ENCODE measurements around the gene CRTC3. TPM values are rescaled to one million over a fixed set of nuclear protein-coding genes. Genes with fewer than 3 reads are reported as not detected.

CRTC3 gene
- total and polyA plus RNA-seq, 2 donors (not counting 1 experiment from before 2014, with no cell fraction given), result 18.3 to 23.4 TPM

- H3K9me3 ChIP-seq (ENCODE audit: control insufficient read depth, insufficient read depth, low read depth, low read length), result no peaks in the 10 kb centered on the region
- H3K79me2 ChIP-seq (ENCODE audit: control insufficient read depth, insufficient read depth, low read length), result peaks cover 3% of the 10 kb centered on the region
- no peaks in the 10 kb centered on the region for H3K4me1 ChIP-seq (ENCODE audit: control insufficient read depth, extremely low read depth, insufficient read depth, low read length)
- no peak overlapping the region for H2AFZ ChIP-seq (ENCODE audit: low read length)
- no peak overlapping the region for H3K4me2 ChIP-seq (ENCODE audit: extremely low read depth, insufficient read depth, low read length)
- no peak overlapping the region for H3K4me3 ChIP-seq (replicated peaks in 1 of 4; ENCODE audit: control extremely low read depth in 1 of 4, insufficient read depth in 1 of 4, low read depth in 3 of 4, low read length in 4 of 4)
- no peaks in the 10 kb centered on the region for H4K20me1 ChIP-seq (ENCODE audit: control insufficient read depth, extremely low read depth, insufficient read depth, low read length)
- no peaks in the 10 kb centered on the region for H3K27me3 ChIP-seq (ENCODE audit: control insufficient read depth, insufficient read depth, low read length)
- H3K27ac ChIP-seq (ENCODE audit: insufficient read depth, low read length), result no peak overlapping the region
- no peak overlapping the region for H3K9ac ChIP-seq (ENCODE audit: insufficient read depth, low read length)
- TF ChIP-seq EZH2 (IDR thresholded peaks at IDR 0.05; ENCODE audit: low read length, missing control alignments) (no peak), CTCF (conservative IDR thresholded peaks at IDR 0.05 in 1 of 2, IDR thresholded peaks at IDR 0.05 in 1 of 2; ENCODE audit: low read depth in 1 of 2, low read length in 2 of 2) (no peak)
- DNase-seq (ENCODE audit: low read depth in 2 of 2), result no peak
- no peaks in the 10 kb centered on the region for H3K36me3 ChIP-seq (ENCODE audit: control insufficient read depth, insufficient read depth, low read length)
These were observed 15.4 kb downstream of the CRTC3 start for GRCh38 chr15:90545095-90545494.

GRCh38 chr15:90547540-90547939 lies 17.8 kb downstream of the CRTC3 start:
- DNase-seq (ENCODE audit: low read depth in 2 of 2), result no peak
- Histone ChIP-seq H3K27me3 (ENCODE audit: control insufficient read depth, insufficient read depth, low read length) (no peaks in the 10 kb centered on the region), H3K27ac (ENCODE audit: insufficient read depth, low read length) (no peak overlapping the region), H3K9me3 (ENCODE audit: control insufficient read depth, insufficient read depth, low read depth, low read length) (no peaks in the 10 kb centered on the region), H3K4me1 (ENCODE audit: control insufficient read depth, extremely low read depth, insufficient read depth, low read length) (peaks cover 6% of the 10 kb centered on the region), H4K20me1 (ENCODE audit: control insufficient read depth, extremely low read depth, insufficient read depth, low read length) (no peaks in the 10 kb centered on the region), H3K79me2 (ENCODE audit: control insufficient read depth, insufficient read depth, low read length) (peaks cover 3% of the 10 kb centered on the region), H3K4me2 (ENCODE audit: extremely low read depth, insufficient read depth, low read length) (no peak overlapping the region), H2AFZ (ENCODE audit: low read length) (no peak overlapping the region), H3K4me3 (replicated peaks in 1 of 4; ENCODE audit: control extremely low read depth in 1 of 4, insufficient read depth in 1 of 4, low read depth in 3 of 4, low read length in 4 of 4) (no peak overlapping the region), H3K36me3 (ENCODE audit: control insufficient read depth, insufficient read depth, low read length) (no peaks in the 10 kb centered on the region), H3K9ac (ENCODE audit: insufficient read depth, low read length) (no peak overlapping the region)
- TF ChIP-seq EZH2 (IDR thresholded peaks at IDR 0.05; ENCODE audit: low read length, missing control alignments) (no peak), CTCF (conservative IDR thresholded peaks at IDR 0.05 in 1 of 2, IDR thresholded peaks at IDR 0.05 in 1 of 2; ENCODE audit: low read depth in 1 of 2, low read length in 2 of 2) (no peak)

GRCh38 chr15:90550919-90551318 lies 21.2 kb downstream of the CRTC3 start:
- no peak overlapping the region for H3K27ac ChIP-seq (ENCODE audit: insufficient read depth, low read length)

More at GRCh38 chr15:90550919-90551318, 21.2 kb downstream of the CRTC3 start:
- DNase-seq (ENCODE audit: low read depth in 2 of 2), result peak in 1 of 2 donors; percentile 36
- Histone ChIP-seq H3K4me3 (replicated peaks in 1 of 4; ENCODE audit: control extremely low read depth in 1 of 4, insufficient read depth in 1 of 4, low read depth in 3 of 4, low read length in 4 of 4) (no peak overlapping the region), H3K4me2 (ENCODE audit: extremely low read depth, insufficient read depth, low read length) (no peak overlapping the region), H3K27me3 (ENCODE audit: control insufficient read depth, insufficient read depth, low read length) (no peaks in the 10 kb centered on the region), H3K9ac (ENCODE audit: insufficient read depth, low read length) (no peak overlapping the region), H2AFZ (ENCODE audit: low read length) (no peak overlapping the region), H3K9me3 (ENCODE audit: control insufficient read depth, insufficient read depth, low read depth, low read length) (no peaks in the 10 kb centered on the region), H4K20me1 (ENCODE audit: control insufficient read depth, extremely low read depth, insufficient read depth, low read length) (no peaks in the 10 kb centered on the region), H3K36me3 (ENCODE audit: control insufficient read depth, insufficient read depth, low read length) (no peaks in the 10 kb centered on the region), H3K4me1 (ENCODE audit: control insufficient read depth, extremely low read depth, insufficient read depth, low read length) (peaks cover 9% of the 10 kb centered on the region), H3K79me2 (ENCODE audit: control insufficient read depth, insufficient read depth, low read length) (peaks cover 9% of the 10 kb centered on the region)
- TF ChIP-seq CTCF (conservative IDR thresholded peaks at IDR 0.05 in 1 of 2, IDR thresholded peaks at IDR 0.05 in 1 of 2; ENCODE audit: low read depth in 1 of 2, low read length in 2 of 2) (no peak), EZH2 (IDR thresholded peaks at IDR 0.05; ENCODE audit: low read length, missing control alignments) (no peak)

Measured in fibroblast of lung (primary cell).